NCI-H748 (cell line): ENCODE measurements around the gene AUH.

Source experiments
- DNase-seq: peaks from one replicate; lab custom pipeline; 2025; ENCODE audit not compliant: unreplicated experiment; lab: John Stamatoyannopoulos, UW

AUH gene

GRCh38 chr9:91193658-91194391, 167.9 kb downstream of the AUH start:
- peak; percentile 72 for DNase-seq

- peak; percentile 78 for DNase-seq
These were observed 168.5 kb downstream of the AUH start for GRCh38 chr9:91193087-91193657.

GRCh38 chr9:91192381-91193086, 169.2 kb downstream of the AUH start:
- DNase-seq: no peak

GRCh38 chr9:91191411-91192380, 170.0 kb downstream of the AUH start:
- no peak for DNase-seq

- no peak for DNase-seq
These were observed 171.7 kb downstream of the AUH start for GRCh38 chr9:91190062-91190461.

GRCh38 chr9:91188719-91189590, 172.8 kb downstream of the AUH start:
- no peak for DNase-seq

GRCh38 chr9:91187965-91188344, 173.8 kb downstream of the AUH start:
- no peak for DNase-seq

GRCh38 chr9:91187311-91187964, 174.3 kb downstream of the AUH start:
- no peak for DNase-seq

GRCh38 chr9:91186632-91187108, 175.0 kb downstream of the AUH start:
- DNase-seq: no peak

- DNase-seq: no peak
These were observed 176.4 kb downstream of the AUH start for GRCh38 chr9:91185193-91185886.

GRCh38 chr9:91182429-91183225, 179.1 kb downstream of the AUH start:
- DNase-seq: peak; percentile 13

- DNase-seq: no peak
These were observed 180.2 kb downstream of the AUH start for GRCh38 chr9:91181541-91181940.

- DNase-seq: no peak
These were observed 180.8 kb downstream of the AUH start for GRCh38 chr9:91180930-91181268.

- no peak for DNase-seq
These were observed 181.3 kb downstream of the AUH start for GRCh38 chr9:91180240-91180929.

GRCh38 chr9:91179237-91180138, 182.2 kb downstream of the AUH start:
- no peak for DNase-seq
